ENCODE data around the gene MAPKBP1.

MAPKBP1 gene

GRCh38 chr15:41838400-41838897, 64.2 kb downstream of the MAPKBP1 start, which contains the start of gene PLA2G4B:
Gene PLA2G4B (plus strand): TSS chr15:41838847. CDS start chr15:41838914, 67 bp downstream.
- TF ChIP-seq CTCF (IDR thresholded peaks at IDR 0.05; ENCODE audit: insufficient read depth, low read depth, low read length, missing control alignments): no peak
- DNase-seq (ENCODE audit: low read depth): peak; percentile 92

GRCh38 chr15:41839781-41840491, 65.7 kb downstream of the MAPKBP1 start:
- peak overlapping the region; percentile 46 for H3K4me3 ChIP-seq (ENCODE audit: low read length)
- TF ChIP-seq CTCF (IDR thresholded peaks at IDR 0.05; ENCODE audit: insufficient read depth, low read depth, low read length, missing control alignments): no peak
- no peak for DNase-seq (ENCODE audit: low read depth)

More at GRCh38 chr15:41838400-41838897, 64.2 kb downstream of the MAPKBP1 start, which contains the start of gene PLA2G4B:
- peak within 1 kb of the TSS; percentile 46 for H3K4me3 ChIP-seq (ENCODE audit: low read length)

- no peak for TF ChIP-seq CTCF (IDR thresholded peaks at IDR 0.05; ENCODE audit: insufficient read depth, low read depth, low read length, missing control alignments)
- DNase-seq (ENCODE audit: low read depth): no peak
- H3K4me3 ChIP-seq (ENCODE audit: low read length): peak overlapping the region; percentile 5
These were observed 66.4 kb downstream of the MAPKBP1 start for GRCh38 chr15:41840673-41841072.

GRCh38 chr15:41841131-41841530, 66.8 kb downstream of the MAPKBP1 start:
- DNase-seq (ENCODE audit: low read depth): no peak
- no peak overlapping the region for H3K4me3 ChIP-seq (ENCODE audit: low read length)
- no peak for TF ChIP-seq CTCF (IDR thresholded peaks at IDR 0.05; ENCODE audit: insufficient read depth, low read depth, low read length, missing control alignments)

- DNase-seq (ENCODE audit: low read depth): no peak
- TF ChIP-seq CTCF (IDR thresholded peaks at IDR 0.05; ENCODE audit: insufficient read depth, low read depth, low read length, missing control alignments): no peak
- H3K4me3 ChIP-seq (ENCODE audit: low read length): no peak overlapping the region
These were observed 67.9 kb downstream of the MAPKBP1 start for GRCh38 chr15:41842229-41842628.

GRCh38 chr15:41843571-41843970, 69.3 kb downstream of the MAPKBP1 start:
- H3K4me3 ChIP-seq (ENCODE audit: low read length): no peak overlapping the region
- TF ChIP-seq CTCF (IDR thresholded peaks at IDR 0.05; ENCODE audit: insufficient read depth, low read depth, low read length, missing control alignments): no peak
- no peak for DNase-seq (ENCODE audit: low read depth)

GRCh38 chr15:41844814-41845213, 70.5 kb downstream of the MAPKBP1 start:
- no peak for DNase-seq (ENCODE audit: low read depth)
- TF ChIP-seq CTCF (IDR thresholded peaks at IDR 0.05; ENCODE audit: insufficient read depth, low read depth, low read length, missing control alignments): no peak
- H3K4me3 ChIP-seq (ENCODE audit: low read length): no peak overlapping the region
